Prostate gland (tissue), 2 donors: ENCODE results near the gene FZD10.

ENCODE experiments used
- POLR2A ChIP-seq: fragments of 450-650 bp; IDR thresholded peaks from one replicate; pipeline ENCODE4 v1.6.1; 2016; ENCODE audit warnings: antibody characterized with exemption, mild to moderate bottlenecking
- POLR2AphosphoS5 ChIP-seq: sonication (generic); formaldehyde crosslinking; IDR thresholded peaks from one replicate; pipeline ENCODE4 v1.6.1; 2017; ENCODE audit warnings: antibody characterized with exemption
- TF ChIP-seq, protein P1 (sequence below), 4 experiments: fragments of 200-600 bp in 2 of 4; fragments of 450-650 bp in 2 of 4; sonication (generic) in 2 of 4; IDR thresholded peaks; 1 replicate in 3 of 4; 2 replicates in 1 of 4; pipeline ENCODE4 v1.5.1; 2016 to 2019; ENCODE audit warnings: antibody characterized with exemption in 4 of 4, mild to moderate bottlenecking in 2 of 4, moderate library complexity in 2 of 4

DNA sequence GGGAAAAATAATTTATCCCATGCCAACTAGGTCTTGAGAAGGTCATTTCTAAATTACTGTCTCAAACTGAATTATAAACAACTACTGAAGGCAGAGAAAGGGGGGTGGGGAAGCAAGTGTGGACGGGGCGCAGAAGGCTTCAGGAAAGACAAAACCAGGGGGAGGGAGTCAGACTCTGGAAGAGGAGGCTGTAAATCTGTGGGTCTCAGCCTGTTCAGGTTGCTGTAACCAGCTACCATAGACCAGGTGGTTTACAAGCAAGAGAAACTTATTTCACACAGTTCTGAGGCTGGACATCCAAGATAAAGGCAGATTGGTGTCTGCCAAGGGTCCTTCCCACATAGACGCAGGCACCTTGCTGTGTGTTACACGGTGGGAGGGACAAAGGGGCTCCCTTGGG is 39.9 kb upstream of the FZD10 start:
- no peak for TF ChIP-seq POLR2A
- TF ChIP-seq, protein P1, sequence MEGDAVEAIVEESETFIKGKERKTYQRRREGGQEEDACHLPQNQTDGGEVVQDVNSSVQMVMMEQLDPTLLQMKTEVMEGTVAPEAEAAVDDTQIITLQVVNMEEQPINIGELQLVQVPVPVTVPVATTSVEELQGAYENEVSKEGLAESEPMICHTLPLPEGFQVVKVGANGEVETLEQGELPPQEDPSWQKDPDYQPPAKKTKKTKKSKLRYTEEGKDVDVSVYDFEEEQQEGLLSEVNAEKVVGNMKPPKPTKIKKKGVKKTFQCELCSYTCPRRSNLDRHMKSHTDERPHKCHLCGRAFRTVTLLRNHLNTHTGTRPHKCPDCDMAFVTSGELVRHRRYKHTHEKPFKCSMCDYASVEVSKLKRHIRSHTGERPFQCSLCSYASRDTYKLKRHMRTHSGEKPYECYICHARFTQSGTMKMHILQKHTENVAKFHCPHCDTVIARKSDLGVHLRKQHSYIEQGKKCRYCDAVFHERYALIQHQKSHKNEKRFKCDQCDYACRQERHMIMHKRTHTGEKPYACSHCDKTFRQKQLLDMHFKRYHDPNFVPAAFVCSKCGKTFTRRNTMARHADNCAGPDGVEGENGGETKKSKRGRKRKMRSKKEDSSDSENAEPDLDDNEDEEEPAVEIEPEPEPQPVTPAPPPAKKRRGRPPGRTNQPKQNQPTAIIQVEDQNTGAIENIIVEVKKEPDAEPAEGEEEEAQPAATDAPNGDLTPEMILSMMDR (IDR thresholded peaks at IDR 0.05): no peak
- no peak for TF ChIP-seq POLR2AphosphoS5
